Ecto neural progenitor cell (in vitro differentiated cells): Measurements from ENCODE around the gene OR5K3.

Experiments
- DNase-seq: peaks from one replicate; pipeline ENCODE4 v3.0.0-alpha.2; 2018; ENCODE audit warnings: low spot score

Gene OR5K3

DNA sequence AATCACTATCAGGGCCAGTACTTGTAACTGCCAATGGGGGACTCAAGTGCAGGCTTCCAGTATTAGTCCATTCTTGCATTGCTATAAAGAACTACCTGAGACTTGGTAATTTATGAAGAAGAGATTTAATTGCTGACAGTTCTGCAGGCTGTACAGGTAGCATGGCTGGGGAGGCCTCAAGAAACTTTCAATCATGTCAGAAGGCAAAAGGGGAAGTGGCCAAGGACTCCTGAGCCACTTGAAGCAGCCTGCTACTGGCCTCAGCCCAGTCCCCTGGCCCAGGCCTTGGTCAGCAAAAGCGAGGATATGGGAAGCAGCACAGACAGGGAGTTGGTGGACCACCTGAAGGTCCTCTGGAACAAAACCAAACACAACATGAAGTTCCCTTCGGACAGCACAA, 43.3 kb downstream of the OR5K3 start:
- DNase-seq, result no peak

DNA sequence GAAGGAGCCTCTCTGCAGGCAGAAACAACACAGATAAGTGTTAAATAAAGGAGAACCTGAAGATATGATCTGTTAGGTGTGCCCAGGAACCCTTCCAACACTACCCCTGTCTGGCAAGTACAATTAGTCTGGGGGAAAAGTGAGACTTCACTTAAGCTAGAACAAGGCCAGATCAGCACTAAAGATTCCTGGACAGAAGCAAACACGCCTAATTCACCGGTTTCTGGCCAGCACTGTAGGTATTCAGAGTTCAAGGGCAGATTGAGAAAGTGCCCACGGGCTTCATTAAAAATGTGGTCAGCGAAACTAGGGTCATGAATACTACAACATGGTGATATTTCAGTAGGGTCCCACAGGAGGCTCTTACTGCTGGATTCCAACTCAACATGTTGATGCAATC, 43.9 kb downstream of the OR5K3 start:
- DNase-seq, result no peak

DNA sequence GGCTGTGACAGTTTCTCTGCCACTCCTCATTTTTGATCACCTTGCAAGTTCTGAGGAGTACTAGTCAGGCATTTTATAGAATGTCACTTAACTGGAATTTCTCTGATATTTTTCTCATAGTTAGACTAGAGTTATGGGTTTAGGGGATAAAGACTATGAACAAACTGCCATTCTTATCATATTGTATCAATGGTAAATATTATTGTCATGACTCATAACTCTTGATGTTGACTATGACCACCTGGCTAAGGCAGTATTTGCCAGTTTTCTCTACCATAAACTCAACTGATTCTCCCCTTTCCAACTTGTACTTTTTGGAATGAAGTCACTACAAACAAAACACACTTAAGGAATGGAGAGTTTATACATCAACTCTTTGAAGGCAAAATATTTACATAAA, 49.8 kb downstream of the OR5K3 start:
- DNase-seq, result no peak
